Natural killer cell treated with Interleukin-12 subunit alpha and Interleukin-12 subunit beta and Interleukin-15 and Interleukin-18, amount 100 ng/mL, for 72 hours (primary cell): ENCODE data around the gene NFASC. TPM values are rescaled to one million over a fixed set of nuclear protein-coding genes. Genes with fewer than 3 reads are reported as not detected.

Source experiments
- ATAC-seq, 2 donors: fragments of 150-1000 bp; cut with Tn5 transposase in 1 of 2; sonication (Bioruptor Pico), chemical (Tn5 transposase) in 1 of 2; 2 replicates each; pipeline ENCODE4 v1.10.0; 2021
- DNase-seq: peaks from one replicate; pipeline ENCODE4 v3.0.0; 2022; ENCODE audit warnings: low spot score
- H3K27ac Mint-ChIP-seq, 2 donors: 1 replicate in 1 of 2; 2 replicates in 1 of 2; pipeline ENCODE4 v1.8.0; 2022; ENCODE audit warnings: mixed read lengths in 2 of 2, mild to moderate bottlenecking in 1 of 2, moderate library complexity in 1 of 2
- H3K27me3 Mint-ChIP-seq, 2 donors: 1 replicate in 1 of 2; 2 replicates in 1 of 2; pipeline ENCODE4 v1.8.0; 2022; ENCODE audit warnings: mixed read lengths in 2 of 2
- H3K36me3 Mint-ChIP-seq: one replicate; pipeline ENCODE4 v1.8.0; 2022; ENCODE audit warnings: mixed read lengths
- H3K4me1 Mint-ChIP-seq, 2 donors: 1 replicate in 1 of 2; 2 replicates in 1 of 2; pipeline ENCODE4 v1.8.0; 2022; ENCODE audit warnings: low read depth in 2 of 2, mixed read lengths in 2 of 2, mild to moderate bottlenecking in 1 of 2
- H3K4me3 Mint-ChIP-seq: one replicate; pipeline ENCODE4 v1.8.0; 2022; ENCODE audit warnings: mixed read lengths
- H3K9me3 Mint-ChIP-seq: 2 replicates; pipeline ENCODE4 v1.8.0; 2022; ENCODE audit warnings: mixed read lengths
- total RNA-seq, 2 donors: library from RNA; stranded (reverse); gene quantifications; one replicate each; pipeline ENCODE4 v1.2.3, GENCODE V29; 2022

The NFASC gene
- total RNA-seq, 2 donors from 2014 or later, result 0.36 to 0.71 TPM

DNA sequence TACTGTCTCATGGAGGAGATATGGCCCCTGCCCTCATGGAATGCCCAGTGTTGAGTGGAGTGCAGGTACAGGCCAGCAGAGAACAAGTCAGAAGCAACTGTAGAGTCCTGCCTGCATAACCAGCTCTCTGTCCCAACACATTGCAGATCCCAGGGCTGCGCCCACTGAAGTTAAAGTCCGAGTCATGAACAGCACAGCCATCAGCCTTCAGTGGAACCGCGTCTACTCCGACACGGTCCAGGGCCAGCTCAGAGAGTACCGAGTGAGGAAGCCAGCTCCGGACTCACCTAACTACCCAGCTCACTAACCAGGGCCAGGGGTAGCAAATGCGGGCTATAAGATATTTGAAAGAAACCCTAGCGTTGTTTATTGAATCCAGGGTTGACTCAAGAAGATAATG lies 113.2 kb downstream of the NFASC start:
- Mint-ChIP-seq H3K27ac (no peak overlapping the region), H3K36me3 (no peaks in the 10 kb centered on the region), H3K4me1 (peaks cover 0 to 2% of the 10 kb centered on the region in 2 donors), H3K27me3 (peaks cover 20 to 26% of the 10 kb centered on the region in 2 donors), H3K4me3 (no peak overlapping the region), H3K9me3 (no peaks in the 10 kb centered on the region)
- ATAC-seq (no peak), DNase-seq (no peak)

DNA sequence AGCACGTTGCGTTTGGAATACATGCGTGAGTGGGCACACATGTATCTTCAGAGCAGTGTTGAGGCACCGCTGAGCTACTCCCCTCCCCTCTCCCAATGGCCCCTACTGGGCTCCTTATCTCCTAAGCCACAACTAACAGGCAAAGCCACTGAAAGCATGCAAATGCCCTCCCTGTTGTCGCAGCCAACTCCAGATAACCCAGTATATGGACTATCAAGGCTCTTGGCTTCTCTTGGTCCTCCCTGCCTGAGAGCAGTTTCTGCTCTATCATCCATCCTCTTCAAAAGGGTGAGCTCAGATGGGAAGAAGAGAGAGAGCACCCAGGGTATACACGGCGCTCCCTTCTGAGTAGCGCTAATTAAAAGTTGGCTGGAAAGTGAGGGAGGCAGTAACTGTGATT lies 113.8 kb downstream of the NFASC start:
- no peaks in the 10 kb centered on the region for H3K36me3 Mint-ChIP-seq
- H3K27ac Mint-ChIP-seq, result no peak overlapping the region
- H3K4me1 Mint-ChIP-seq, result peaks cover 0 to 2% of the 10 kb centered on the region in 2 donors
- H3K27me3 Mint-ChIP-seq, result peaks cover 20 to 26% of the 10 kb centered on the region in 2 donors
- ATAC-seq (no peak), DNase-seq (no peak)
- no peaks in the 10 kb centered on the region for H3K9me3 Mint-ChIP-seq
- H3K4me3 Mint-ChIP-seq, result no peak overlapping the region

- peaks cover 19 to 26% of the 10 kb centered on the region in 2 donors for H3K27me3 Mint-ChIP-seq
- H3K36me3 Mint-ChIP-seq, result no peaks in the 10 kb centered on the region
- no peak overlapping the region for H3K4me3 Mint-ChIP-seq
- no peak overlapping the region for H3K27ac Mint-ChIP-seq
- ATAC-seq, result no peak
- DNase-seq, result no peak
- H3K9me3 Mint-ChIP-seq, result no peaks in the 10 kb centered on the region
- peaks cover 0 to 2% of the 10 kb centered on the region in 2 donors for H3K4me1 Mint-ChIP-seq
These were observed 115.5 kb downstream of the NFASC start for GRCh38 chr1:204986181-204986580.

DNA sequence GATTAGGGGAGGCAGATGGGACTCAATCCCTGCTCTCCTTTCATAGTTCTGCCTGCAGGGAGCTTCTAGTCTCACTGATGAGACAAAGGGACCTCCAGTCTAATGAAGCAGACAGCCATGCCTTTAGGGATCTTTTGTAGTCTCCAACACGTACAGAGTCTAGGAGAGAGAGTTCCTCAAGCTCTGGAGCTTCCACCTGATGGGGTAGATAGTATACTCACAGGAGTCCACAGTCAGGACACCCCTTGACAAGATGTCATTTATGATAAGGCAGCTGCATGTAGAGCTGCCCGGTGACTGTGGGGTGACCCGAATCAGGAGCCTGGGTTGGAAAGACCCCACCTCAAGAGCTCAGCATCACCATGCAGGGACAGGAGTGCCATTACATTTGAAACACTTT lies 117.0 kb downstream of the NFASC start:
- no peaks in the 10 kb centered on the region for H3K36me3 Mint-ChIP-seq
- DNase-seq, result no peak
- no peaks in the 10 kb centered on the region for H3K9me3 Mint-ChIP-seq
- H3K4me3 Mint-ChIP-seq, result no peak overlapping the region
- no peak overlapping the region for H3K27ac Mint-ChIP-seq
- peaks cover 14 to 17% of the 10 kb centered on the region in 2 donors for H3K27me3 Mint-ChIP-seq
- peaks cover 0 to 8% of the 10 kb centered on the region in 2 donors for H3K4me1 Mint-ChIP-seq
- no peak for ATAC-seq

DNA sequence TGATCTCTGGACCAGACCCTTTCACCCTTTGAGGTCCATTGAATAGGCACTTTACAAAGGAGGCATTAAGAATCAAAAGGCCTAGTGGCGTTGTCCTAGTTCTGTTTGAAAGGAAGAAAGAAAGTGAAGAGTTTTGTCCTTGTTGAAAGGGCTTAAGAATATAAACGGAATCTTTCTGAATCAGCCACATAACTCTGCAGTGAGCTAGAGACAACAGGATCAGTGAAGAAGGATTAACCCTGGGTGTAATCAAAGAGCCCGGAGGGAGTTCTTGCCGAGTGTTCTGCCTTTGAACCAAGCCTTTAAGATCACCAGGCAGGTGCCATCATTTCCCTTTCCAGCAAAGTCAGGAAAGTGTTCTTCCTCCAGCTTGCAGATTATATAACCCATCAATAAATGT lies 117.5 kb downstream of the NFASC start:
- Mint-ChIP-seq H3K4me3 (no peak overlapping the region), H3K27me3 (peaks cover 12 to 15% of the 10 kb centered on the region in 2 donors), H3K4me1 (peaks cover 0 to 12% of the 10 kb centered on the region in 2 donors), H3K9me3 (no peaks in the 10 kb centered on the region), H3K27ac (no peak overlapping the region), H3K36me3 (no peaks in the 10 kb centered on the region)
- DNase-seq (no peak), ATAC-seq (no peak)

DNA sequence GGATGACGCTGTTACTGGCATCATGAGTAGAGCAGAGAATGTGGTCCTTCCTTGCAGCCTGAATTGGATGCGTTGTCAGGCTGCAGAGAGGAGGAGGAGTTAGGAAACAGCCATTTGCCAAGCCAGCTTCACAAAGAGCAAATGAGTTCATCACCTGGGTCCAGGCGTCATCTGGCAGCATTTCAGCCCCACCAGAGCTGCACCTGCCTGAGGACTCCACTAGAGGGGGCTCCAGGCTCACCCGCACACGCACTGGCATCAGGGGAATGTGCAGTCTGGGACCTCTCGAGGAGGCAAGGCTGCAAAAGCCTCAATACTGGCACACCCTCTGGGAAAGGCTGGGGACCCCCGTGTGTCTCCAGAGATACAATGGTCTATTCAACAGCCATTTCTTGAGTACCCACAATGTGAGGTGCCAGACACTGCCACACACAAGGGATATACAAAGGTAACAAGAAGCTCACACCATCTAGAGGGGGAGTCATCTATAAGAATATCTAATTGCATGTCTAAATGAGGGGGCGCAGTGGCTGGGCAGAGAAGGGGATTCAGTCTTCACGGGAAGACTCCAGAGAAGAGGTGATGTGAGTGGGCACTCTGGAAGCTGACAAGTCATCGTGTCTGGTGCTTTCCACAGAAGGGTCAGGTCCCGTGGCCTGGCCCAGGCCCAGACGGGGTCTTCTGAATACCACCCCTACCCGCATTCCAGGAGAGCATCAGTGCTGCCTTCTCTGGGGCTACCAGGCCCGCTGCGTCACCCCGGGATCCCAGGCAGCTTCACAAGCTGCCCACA lies 118.8 kb downstream of the NFASC start:
- ATAC-seq, result peak in 1 of 2 donors; percentile 41
- Mint-ChIP-seq H3K27me3 (peaks cover 11 to 24% of the 10 kb centered on the region in 2 donors), H3K4me1 (peaks cover 0 to 13% of the 10 kb centered on the region in 2 donors), H3K9me3 (no peaks in the 10 kb centered on the region), H3K27ac (no peak overlapping the region), H3K4me3 (no peak overlapping the region), H3K36me3 (no peaks in the 10 kb centered on the region)
- DNase-seq, result no peak

- no peak for DNase-seq
These were observed 119.5 kb downstream of the NFASC start for GRCh38 chr1:204990059-204990664.

GRCh38 chr1:204990721-204991341 lies 120.2 kb downstream of the NFASC start:
- no peaks in the 10 kb centered on the region for H3K9me3 Mint-ChIP-seq
- DNase-seq, result no peak
- H3K36me3 Mint-ChIP-seq, result no peaks in the 10 kb centered on the region
- H3K4me3 Mint-ChIP-seq, result no peak overlapping the region
- H3K4me1 Mint-ChIP-seq, result peaks cover 0 to 13% of the 10 kb centered on the region in 2 donors
- H3K27ac Mint-ChIP-seq, result no peak overlapping the region
- H3K27me3 Mint-ChIP-seq, result peaks cover 9 to 16% of the 10 kb centered on the region in 2 donors
- no peak for ATAC-seq

More at GRCh38 chr1:204990059-204990664, 119.5 kb downstream of the NFASC start:
- Mint-ChIP-seq H3K9me3 (no peaks in the 10 kb centered on the region), H3K4me1 (peaks cover 0 to 13% of the 10 kb centered on the region in 2 donors), H3K4me3 (no peak overlapping the region), H3K36me3 (no peaks in the 10 kb centered on the region), H3K27me3 (peaks cover 10 to 20% of the 10 kb centered on the region in 2 donors), H3K27ac (no peak overlapping the region)
- ATAC-seq, result no peak

DNA sequence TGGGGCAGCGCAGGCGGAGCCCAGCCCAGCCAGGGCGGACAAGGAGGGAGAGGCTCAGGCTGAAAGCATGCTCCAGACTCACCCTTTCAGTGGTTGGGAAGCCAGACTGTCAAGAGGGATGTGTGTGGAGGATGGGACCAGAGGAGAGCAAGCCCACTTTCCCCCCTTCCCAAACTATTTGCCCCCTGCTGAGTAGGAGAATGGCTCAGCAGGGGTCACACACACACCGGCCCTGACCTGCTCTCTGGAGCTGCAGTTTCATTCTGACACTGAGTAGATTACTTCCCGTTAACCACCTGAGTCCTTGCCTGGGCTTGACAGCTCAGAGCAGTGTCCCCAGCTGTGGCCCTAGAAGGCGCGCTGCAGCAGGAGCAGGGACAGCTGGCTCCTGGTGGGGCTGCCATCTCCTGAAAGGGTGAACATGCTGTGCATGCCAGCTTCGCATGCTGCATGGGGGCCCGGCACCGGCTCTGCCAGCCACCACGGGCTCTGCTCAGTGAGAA lies 120.7 kb downstream of the NFASC start:
- no peaks in the 10 kb centered on the region for H3K36me3 Mint-ChIP-seq
- H3K27me3 Mint-ChIP-seq, result peaks cover 9 to 16% of the 10 kb centered on the region in 2 donors
- H3K4me1 Mint-ChIP-seq, result peaks cover 0 to 13% of the 10 kb centered on the region in 2 donors
- DNase-seq (no peak), ATAC-seq (peak in 1 of 2 donors; percentile 7)
- no peak overlapping the region for H3K27ac Mint-ChIP-seq
- H3K4me3 Mint-ChIP-seq, result no peak overlapping the region
- no peaks in the 10 kb centered on the region for H3K9me3 Mint-ChIP-seq

- ATAC-seq, result peak in 1 of 2 donors; percentile 12
- Mint-ChIP-seq H3K27ac (peak overlapping the region in 1 of 2 donors; percentile 59), H3K9me3 (no peaks in the 10 kb centered on the region), H3K27me3 (peaks cover 5 to 16% of the 10 kb centered on the region in 2 donors), H3K4me1 (peaks cover 0 to 13% of the 10 kb centered on the region in 2 donors), H3K4me3 (no peak overlapping the region), H3K36me3 (no peaks in the 10 kb centered on the region)
- DNase-seq, result no peak
These were observed 121.7 kb downstream of the NFASC start for GRCh38 chr1:204992201-204992997.

- Mint-ChIP-seq H3K4me1 (peaks cover 0 to 13% of the 10 kb centered on the region in 2 donors), H3K36me3 (no peaks in the 10 kb centered on the region), H3K9me3 (no peaks in the 10 kb centered on the region), H3K27ac (peak overlapping the region in 1 of 2 donors; percentile 59), H3K4me3 (no peak overlapping the region), H3K27me3 (peaks cover 5 to 14% of the 10 kb centered on the region in 2 donors)
- ATAC-seq (no peak), DNase-seq (no peak)
These were observed 122.3 kb downstream of the NFASC start for GRCh38 chr1:204992998-204993314.

GRCh38 chr1:204994086-204994862 lies 123.6 kb downstream of the NFASC start:
- Mint-ChIP-seq H3K9me3 (no peaks in the 10 kb centered on the region), H3K4me3 (no peak overlapping the region), H3K4me1 (peaks cover 0 to 13% of the 10 kb centered on the region in 2 donors), H3K36me3 (no peaks in the 10 kb centered on the region), H3K27ac (no peak overlapping the region), H3K27me3 (peaks cover 5 to 11% of the 10 kb centered on the region in 2 donors)
- ATAC-seq (no peak), DNase-seq (no peak)

DNA sequence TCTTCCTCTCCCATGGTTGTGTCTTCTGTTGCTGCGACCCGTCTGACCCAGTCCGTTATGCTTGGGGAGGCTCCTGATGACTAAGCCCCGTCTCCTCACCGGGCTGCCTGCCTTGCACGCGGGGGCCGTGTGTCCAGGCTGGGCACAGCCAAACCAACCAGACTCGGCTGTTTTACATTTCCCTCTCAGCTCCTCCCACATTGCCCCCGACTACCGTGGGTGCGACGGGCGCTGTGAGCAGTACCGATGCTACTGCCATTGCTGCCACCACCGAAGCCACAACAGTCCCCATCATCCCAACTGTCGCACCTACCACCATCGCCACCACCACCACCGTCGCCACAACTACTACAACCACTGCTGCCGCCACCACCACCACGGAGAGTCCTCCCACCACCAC lies 126.3 kb downstream of the NFASC start:
- ATAC-seq (no peak), DNase-seq (no peak)
- Mint-ChIP-seq H3K4me3 (no peak overlapping the region), H3K27me3 (peaks cover 7 to 19% of the 10 kb centered on the region in 2 donors), H3K36me3 (no peaks in the 10 kb centered on the region), H3K4me1 (peaks cover 0 to 11% of the 10 kb centered on the region in 2 donors), H3K9me3 (no peaks in the 10 kb centered on the region), H3K27ac (no peak overlapping the region)
